HT1080 (cell line): Measurements from ENCODE around the gene ABI2. TPM values are rescaled to one million over a fixed set of nuclear protein-coding genes. Genes with fewer than 3 reads are reported as not detected.
A peak's percentile ranks its signal among the peaks of the same experiment; 100 is the strongest.
"Not testable (repeated sequence)": the region's sequence is repeated elsewhere in the genome, so short reads cannot be mapped to it uniquely, and the experiment has no call there.

Experiments used
- DNase-seq: peaks from one replicate; pipeline ENCODE4 v3.0.0-alpha.2; 2015; ENCODE audit warnings: low read depth
- total RNA-seq: library from RNA; depleted of rRNA; stranded (reverse); fragments of >200 nt; shearing (Covaris generic); gene quantifications from 2 replicates; pipeline ENCODE4 v1.2.3, GENCODE V29; 2014

ABI2 gene
- total RNA-seq, 1 experiment from 2014 or later, result 41.0 TPM

- peak; percentile 84 for DNase-seq
These were observed 98.9 kb downstream of the ABI2 start for GRCh38 chr2:203427061-203427460.

DNA sequence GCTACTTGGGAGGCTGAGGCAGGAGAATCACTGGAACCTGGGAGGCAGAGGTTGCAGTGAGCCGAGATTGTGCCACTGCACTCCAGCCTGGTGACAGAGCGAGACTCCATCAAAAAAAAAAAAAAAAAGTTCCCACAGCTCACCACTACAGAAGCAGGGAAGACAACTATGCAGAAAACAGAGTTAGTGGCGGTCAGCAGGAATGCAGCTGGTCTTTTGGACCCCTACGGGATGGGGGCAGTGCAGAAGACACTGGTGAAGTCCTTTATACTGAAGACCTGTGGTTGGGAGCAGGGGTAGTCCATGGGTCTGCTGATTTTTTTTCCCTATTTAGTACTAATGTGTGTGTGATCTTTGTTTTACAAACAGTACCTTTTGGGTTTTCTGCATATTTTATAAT, 101.4 kb downstream of the ABI2 start:
- not testable (repeated sequence) for DNase-seq

- no peak for DNase-seq
These were observed 103.4 kb downstream of the ABI2 start for GRCh38 chr2:203431391-203432185.

DNA sequence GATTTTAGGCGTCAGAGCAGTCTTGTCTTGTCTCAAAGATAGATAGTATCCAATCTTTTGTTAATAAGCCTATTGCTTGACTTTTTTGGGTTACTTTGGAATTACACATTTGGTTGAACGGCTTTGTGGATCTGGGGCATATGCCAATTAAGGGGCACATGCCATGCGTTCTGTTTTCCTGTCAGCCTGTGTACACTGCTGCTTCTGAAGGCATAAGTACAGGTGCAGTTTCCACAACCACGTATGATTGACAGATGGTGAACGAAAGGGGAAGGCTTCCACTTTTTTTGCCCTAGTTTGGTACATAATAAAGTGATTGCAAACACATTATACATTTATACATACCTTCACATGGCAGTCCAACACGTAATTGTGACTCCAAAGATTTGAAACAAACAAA, 104.6 kb downstream of the ABI2 start:
- DNase-seq, result no peak

- DNase-seq, result no peak
These were observed 108.3 kb downstream of the ABI2 start for GRCh38 chr2:203436496-203436895.

GRCh38 chr2:203437511-203437910, 109.3 kb downstream of the ABI2 start:
- DNase-seq, result no peak

- DNase-seq, result no peak
These were observed 110.3 kb downstream of the ABI2 start for GRCh38 chr2:203438528-203438927.

DNA sequence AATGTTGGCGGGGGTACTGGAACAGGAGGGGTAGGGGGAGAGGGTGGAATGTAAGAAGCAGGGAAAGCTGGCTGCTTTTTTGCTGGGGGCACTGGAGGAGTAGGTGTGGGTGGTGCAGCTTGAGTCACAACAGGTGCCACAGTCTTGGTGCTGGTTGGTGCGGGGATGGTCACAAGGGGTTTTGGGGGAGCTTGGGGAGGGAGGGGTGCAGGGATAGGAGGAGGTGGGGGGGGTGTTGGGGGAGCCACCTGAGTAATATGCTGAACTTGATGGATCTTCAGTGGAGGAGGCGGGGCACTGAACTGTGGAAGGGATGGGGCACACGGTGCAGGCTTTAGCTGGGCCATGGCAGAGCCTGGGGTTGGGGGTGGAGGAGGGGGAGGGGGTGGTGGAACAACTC, 112.5 kb downstream of the ABI2 start:
- DNase-seq, result no peak

DNA sequence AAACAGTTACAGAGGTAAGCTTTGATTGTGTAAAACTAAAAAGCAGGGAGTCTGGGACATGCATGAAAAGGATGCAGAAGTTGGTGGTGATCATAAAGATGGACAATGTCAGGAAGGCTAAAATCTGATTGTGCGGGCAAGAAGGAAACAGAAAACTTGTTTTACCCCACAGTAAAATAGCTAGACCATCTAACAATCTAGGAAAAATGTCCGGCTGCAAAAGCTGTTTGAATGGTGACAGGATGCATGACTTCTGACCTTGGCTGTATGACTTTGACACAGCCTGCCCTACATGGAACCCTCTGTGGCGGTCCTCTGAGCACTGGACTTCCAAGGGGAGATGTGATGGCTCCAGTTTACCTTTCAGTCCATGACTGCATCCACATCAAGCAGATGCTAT, 113.3 kb downstream of the ABI2 start:
- DNase-seq, result no peak

DNA sequence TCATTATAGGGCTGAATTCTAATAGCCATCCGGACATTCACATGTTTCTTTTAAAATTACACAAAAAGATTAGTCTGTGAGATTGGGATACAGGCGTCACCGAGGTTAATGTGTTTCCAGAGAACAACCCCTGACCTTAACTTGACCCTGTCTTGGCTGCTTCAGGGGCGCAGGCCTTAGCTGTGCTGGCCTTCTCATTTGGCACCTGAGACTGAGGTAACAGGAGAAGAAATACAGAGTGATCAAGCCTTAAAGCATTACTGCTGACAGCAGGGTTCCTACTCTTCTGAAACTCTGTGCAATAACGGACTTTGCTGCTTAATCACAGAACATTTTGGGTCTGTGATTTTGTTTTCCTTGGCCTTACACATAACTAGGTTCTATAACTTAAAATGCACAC, 114.3 kb downstream of the ABI2 start:
- no peak for DNase-seq

- no peak for DNase-seq
These were observed 116.5 kb downstream of the ABI2 start for GRCh38 chr2:203444738-203445137.

DNA sequence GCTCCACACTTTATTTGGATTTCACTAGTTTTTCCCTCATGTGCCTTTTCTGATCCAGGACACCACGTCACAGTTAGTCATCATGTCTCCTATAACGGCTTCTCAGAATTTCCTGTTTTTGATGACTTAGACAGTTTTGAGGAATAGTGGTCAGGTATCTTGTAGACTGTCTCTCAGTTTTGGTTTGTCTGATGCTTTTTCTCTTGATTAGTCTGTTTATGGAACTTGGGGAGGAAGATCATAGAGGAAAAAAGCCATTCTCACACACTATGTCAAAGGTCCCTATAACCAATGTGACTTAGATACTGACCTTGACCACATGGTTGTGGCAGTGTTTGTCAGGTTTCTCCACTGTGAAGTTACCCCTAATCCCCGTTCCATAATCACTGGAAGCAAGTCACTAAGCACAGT, 117.9 kb downstream of the ABI2 start:
- peak; percentile 91 for DNase-seq

DNA sequence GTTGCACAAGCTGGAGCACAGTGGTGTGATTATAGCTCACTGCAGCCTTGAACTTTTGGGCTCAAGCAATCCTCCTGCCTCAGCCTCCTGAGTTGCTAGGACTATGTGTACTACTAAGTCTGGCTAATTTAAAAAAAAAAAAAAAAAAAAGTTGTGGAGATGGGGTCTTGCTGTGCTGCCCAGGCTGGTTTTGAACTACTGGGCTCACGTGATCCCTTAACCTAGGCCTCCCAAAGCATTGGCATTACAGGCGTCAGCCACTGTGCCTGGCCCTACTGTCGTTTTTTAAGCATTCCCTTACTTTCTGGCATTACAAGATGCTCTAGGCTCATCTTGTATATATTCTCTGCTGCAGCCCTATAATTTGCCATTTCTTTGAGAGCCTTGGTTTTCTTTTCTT, 118.6 kb downstream of the ABI2 start:
- DNase-seq, result no peak

GRCh38 chr2:203450561-203450960, 122.4 kb downstream of the ABI2 start:
- no peak for DNase-seq

DNA sequence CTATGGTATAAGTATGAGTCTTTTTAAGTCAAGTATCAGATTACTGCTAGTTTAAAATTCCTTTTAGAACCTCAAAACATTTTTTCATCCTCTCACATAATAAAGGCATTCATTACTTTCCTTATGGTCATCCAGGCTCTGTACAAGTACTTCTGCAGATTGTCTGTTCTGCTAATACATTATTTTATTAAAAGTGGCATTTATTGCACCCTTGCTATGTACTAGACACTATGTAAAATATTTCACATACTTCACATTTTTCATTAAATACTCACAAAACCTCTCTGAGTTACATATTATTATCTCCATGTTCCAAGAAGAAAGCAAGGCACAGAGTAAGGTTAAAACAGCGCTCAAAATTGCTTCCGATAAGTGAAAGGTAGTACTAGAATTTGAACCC, 122.8 kb downstream of the ABI2 start:
- no peak for DNase-seq

- no peak for DNase-seq
These were observed 123.5 kb downstream of the ABI2 start for GRCh38 chr2:203451689-203452088.

- peak; percentile 43 for DNase-seq
These were observed 125.8 kb downstream of the ABI2 start for GRCh38 chr2:203453858-203454451.

- DNase-seq, result no peak
These were observed 127.0 kb downstream of the ABI2 start for GRCh38 chr2:203455209-203455608.

DNA sequence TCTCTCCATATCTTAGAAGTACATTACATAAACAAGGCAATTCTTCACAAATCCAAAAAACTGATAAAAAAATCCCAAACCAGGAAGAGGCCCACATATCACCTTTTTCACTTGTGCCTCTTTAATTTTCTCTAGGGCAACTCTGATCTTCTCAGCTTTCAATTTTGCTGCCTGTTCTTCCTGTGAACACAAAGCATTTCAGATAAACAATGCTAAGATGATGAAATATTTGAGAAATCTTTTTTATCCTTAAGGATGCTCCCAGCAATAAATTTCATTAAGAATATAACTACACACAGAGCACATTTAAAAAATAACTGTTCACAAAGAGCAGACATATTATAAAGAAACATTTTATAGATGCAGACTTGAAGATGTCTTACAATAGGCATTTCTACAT, 133.6 kb downstream of the ABI2 start:
- DNase-seq, result no peak

DNA sequence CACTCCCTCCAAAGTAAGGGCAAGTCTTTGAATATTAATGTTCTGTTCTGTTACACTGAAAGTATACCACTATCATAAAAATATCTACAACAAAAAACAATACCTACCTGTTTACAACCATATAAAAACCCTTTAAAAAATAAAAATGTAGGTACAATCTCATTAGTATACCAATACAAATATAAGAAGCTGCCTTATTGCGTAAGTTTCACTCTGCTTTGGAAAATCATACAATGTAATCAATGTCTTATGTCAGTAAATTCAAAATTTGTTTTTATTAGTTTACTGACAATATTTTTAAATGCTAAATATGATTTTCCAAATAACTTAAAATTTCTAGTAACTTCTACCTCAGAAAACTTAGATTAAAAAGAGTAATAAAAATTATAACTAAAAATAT, 134.1 kb downstream of the ABI2 start:
- no peak for DNase-seq

- no peak for DNase-seq
These were observed 135.1 kb downstream of the ABI2 start for GRCh38 chr2:203463266-203463678.

DNA sequence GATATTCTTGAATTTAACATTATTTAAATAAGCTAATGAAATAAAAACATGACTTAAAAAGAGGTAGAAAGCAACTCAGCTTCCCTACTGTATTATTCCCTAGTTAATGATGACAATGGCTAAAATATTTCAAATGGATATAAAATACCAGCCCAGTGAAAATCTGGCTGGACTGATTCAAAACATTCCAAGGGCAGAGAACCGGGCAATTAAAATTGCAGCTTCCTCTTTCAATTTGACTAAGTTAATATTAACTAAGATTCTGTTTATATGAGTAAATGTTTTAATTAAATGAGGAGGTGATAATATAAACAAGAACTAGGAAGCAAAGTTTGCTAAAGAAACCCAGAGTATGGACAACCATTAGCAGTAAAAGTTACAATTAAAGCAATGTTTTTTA, 141.4 kb downstream of the ABI2 start:
- DNase-seq, result no peak

GRCh38 chr2:203470371-203470770, 142.2 kb downstream of the ABI2 start:
- DNase-seq, result no peak
